GM12873 (cell line): Measurements from ENCODE around the gene RNLS.

Source experiments
- CTCF ChIP-seq: IDR thresholded peaks from 2 replicates; pipeline ENCODE4 v1.5.1; 2012; ENCODE audit warnings: low read depth, mild to moderate bottlenecking, moderate library complexity, low read length, control low read depth; ENCODE audit not compliant: insufficient read depth; ENCODE audit errors: missing control alignments

Gene RNLS

GRCh38 chr10:88465765-88466164 lies 117.4 kb downstream of the RNLS start:
- no peak for TF ChIP-seq CTCF

- TF ChIP-seq CTCF, result no peak
Observed at GRCh38 chr10:88463811-88464210, 119.3 kb downstream of the RNLS start.

- TF ChIP-seq CTCF, result no peak
Observed at GRCh38 chr10:88461426-88461825, 121.7 kb downstream of the RNLS start.

GRCh38 chr10:88459530-88459929 lies 123.6 kb downstream of the RNLS start:
- TF ChIP-seq CTCF, result no peak

- TF ChIP-seq CTCF, result no peak
Observed at GRCh38 chr10:88458209-88458608, 124.9 kb downstream of the RNLS start.

GRCh38 chr10:88457660-88458059 lies 125.5 kb downstream of the RNLS start:
- no peak for TF ChIP-seq CTCF

GRCh38 chr10:88456730-88457129 lies 126.4 kb downstream of the RNLS start:
- no peak for TF ChIP-seq CTCF
